GM19099 (cell line): ENCODE measurements around the gene IRX2.

Experiments
- POLR2A ChIP-seq: IDR thresholded peaks from 3 replicates; pipeline ENCODE4 v1.6.1; 2011; ENCODE audit warnings: low read depth; ENCODE audit not compliant: insufficient read length; ENCODE audit errors: extremely low read depth

Gene IRX2

GRCh38 chr5:2750758-2751464 is 566 bp downstream of the IRX2 start:
- no peak for TF ChIP-seq POLR2A

- no peak for TF ChIP-seq POLR2A
Observed at GRCh38 chr5:2750026-2750757, 1.3 kb downstream of the IRX2 start.

GRCh38 chr5:2749514-2750025 is 1.9 kb downstream of the IRX2 start:
- no peak for TF ChIP-seq POLR2A

GRCh38 chr5:2748861-2749513 is 2.5 kb downstream of the IRX2 start:
- TF ChIP-seq POLR2A: no peak

- TF ChIP-seq POLR2A: no peak
Observed at GRCh38 chr5:2748179-2748860, 3.2 kb downstream of the IRX2 start.

GRCh38 chr5:2747363-2748162 is 3.9 kb downstream of the IRX2 start:
- no peak for TF ChIP-seq POLR2A

GRCh38 chr5:2746561-2747032 is 4.9 kb downstream of the IRX2 start:
- TF ChIP-seq POLR2A: no peak

GRCh38 chr5:2744485-2744884 is 7.0 kb downstream of the IRX2 start:
- TF ChIP-seq POLR2A: no peak

GRCh38 chr5:2742921-2743679 is 8.4 kb downstream of the IRX2 start:
- no peak for TF ChIP-seq POLR2A

- TF ChIP-seq POLR2A: no peak
Observed at GRCh38 chr5:2741956-2742355, 9.5 kb downstream of the IRX2 start.

GRCh38 chr5:2740876-2741555 is 10.5 kb downstream of the IRX2 start:
- no peak for TF ChIP-seq POLR2A

- TF ChIP-seq POLR2A: no peak
Observed at GRCh38 chr5:2740051-2740875, 11.2 kb downstream of the IRX2 start.
